ENCODE data around the gene AGTR1.
"Not testable (repeated sequence)": the region's sequence is repeated elsewhere in the genome, so short reads cannot be mapped to it uniquely, and the experiment has no call there.

The AGTR1 gene

GRCh38 chr3:148773805-148774204 is 76.1 kb downstream of the AGTR1 start:
- CTCF ChIA-PET = no interaction called here
- POLR2A ChIA-PET = no interaction called here
- TF ChIP-seq CTCF (IDR thresholded peaks at IDR 0.05; ENCODE audit: control extremely low read depth, extremely low read depth, low read depth, missing control alignments) = no peak
- no peak for DNase-seq (ENCODE audit: extremely low spot score)

- CTCF ChIA-PET = no interaction called here
- no peak for DNase-seq (ENCODE audit: extremely low spot score)
- no peak for TF ChIP-seq CTCF (IDR thresholded peaks at IDR 0.05; ENCODE audit: control extremely low read depth, extremely low read depth, low read depth, missing control alignments)
- POLR2A ChIA-PET = no interaction called here
Observed at GRCh38 chr3:148778926-148779325, 81.2 kb downstream of the AGTR1 start.

- POLR2A ChIA-PET; CTCF ChIA-PET; DNase-seq (ENCODE audit: extremely low spot score): not testable (repeated sequence)
Observed at GRCh38 chr3:148785026-148785425, 87.3 kb downstream of the AGTR1 start.

GRCh38 chr3:148786159-148786558 is 88.5 kb downstream of the AGTR1 start:
- DNase-seq (ENCODE audit: extremely low spot score); POLR2A ChIA-PET; CTCF ChIA-PET: not testable (repeated sequence)

- ChIA-PET POLR2A (no interaction called here), CTCF (interaction anchor here (0.9 kb wide), 1 partner anchor 9 kb away, joined by 4 read pairs; no protein-coding TSS in a partner anchor)
Observed at GRCh38 chr3:148789146-148789545, 91.4 kb downstream of the AGTR1 start.

GRCh38 chr3:148789906-148790305 is 92.2 kb downstream of the AGTR1 start:
- POLR2A ChIA-PET = no interaction called here
- CTCF ChIA-PET = interaction anchor here (1.1 kb wide), 1 partner anchor 9 kb away, joined by 3 read pairs; no protein-coding TSS in a partner anchor
- no peak for DNase-seq (ENCODE audit: extremely low spot score)
- TF ChIP-seq CTCF (IDR thresholded peaks at IDR 0.05; ENCODE audit: control extremely low read depth, extremely low read depth, low read depth, missing control alignments) = no peak

More at GRCh38 chr3:148789146-148789545, 91.4 kb downstream of the AGTR1 start:
- no peak for TF ChIP-seq CTCF (IDR thresholded peaks at IDR 0.05; ENCODE audit: control extremely low read depth, extremely low read depth, low read depth, missing control alignments)
- DNase-seq (ENCODE audit: extremely low spot score) = no peak

- TF ChIP-seq CTCF (IDR thresholded peaks at IDR 0.05; ENCODE audit: control extremely low read depth, extremely low read depth, low read depth, missing control alignments) = no peak
- no peak for DNase-seq (ENCODE audit: extremely low spot score)
- CTCF ChIA-PET = interaction anchor here (1.1 kb wide), 1 partner anchor 9 kb away, joined by 3 read pairs; no protein-coding TSS in a partner anchor
- POLR2A ChIA-PET = no interaction called here
Observed at GRCh38 chr3:148790370-148790769, 92.7 kb downstream of the AGTR1 start.
